ENCODE data around the gene APOBEC3F. TPM values are rescaled to one million over a fixed set of nuclear protein-coding genes. Genes with fewer than 3 reads are reported as not detected.

Gene APOBEC3F
- total RNA-seq, 4 donors from 2014 or later = 0.98 TPM; not detected in 3

DNA sequence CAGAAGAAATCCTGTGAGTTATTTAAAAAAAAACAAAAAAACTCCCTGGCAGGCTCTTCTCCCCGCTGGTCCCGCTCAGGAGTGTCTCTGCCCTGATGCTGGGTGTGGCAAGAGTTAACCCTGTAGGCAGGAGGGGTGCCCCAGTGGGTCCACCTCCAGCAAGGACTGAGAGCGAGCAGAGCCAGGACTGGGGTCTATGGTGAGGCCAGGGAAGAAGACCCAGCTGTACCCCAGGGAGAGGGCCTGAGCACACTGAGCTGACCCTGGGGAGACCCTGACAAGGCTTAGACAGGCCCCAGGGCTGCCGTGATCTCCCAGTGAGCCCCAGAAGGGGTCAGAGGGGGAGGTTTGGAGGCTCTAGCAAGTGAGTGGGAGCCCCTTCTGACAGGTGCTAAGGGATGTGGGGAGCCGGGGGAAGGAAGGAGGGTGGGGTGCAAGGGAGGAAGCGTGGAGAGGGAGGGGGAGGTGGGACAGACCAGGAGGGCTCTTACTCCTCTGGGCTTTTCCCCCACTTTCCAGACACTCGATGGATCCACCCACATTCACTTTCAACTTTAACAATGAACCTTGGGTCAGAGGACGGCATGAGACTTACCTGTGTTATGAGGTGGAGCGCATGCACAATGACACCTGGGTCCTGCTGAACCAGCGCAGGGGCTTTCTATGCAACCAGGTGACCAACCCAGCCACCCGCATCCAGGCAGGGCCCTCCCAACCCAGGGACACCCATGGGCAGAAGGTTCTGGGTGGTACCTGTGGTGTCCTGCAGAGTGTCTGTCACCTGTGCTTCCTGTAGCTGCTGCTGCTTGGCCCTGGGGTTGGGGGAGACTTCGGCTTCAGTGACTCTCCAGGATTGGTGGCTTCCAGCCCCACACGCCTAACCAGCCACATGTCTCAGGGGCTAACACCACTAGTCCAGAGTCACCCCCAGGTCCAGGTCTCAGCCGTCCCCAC is 42.8 kb downstream of the APOBEC3F start:
- H3K4me3 ChIP-seq = no peak overlapping the region
- TF ChIP-seq CTCF (IDR thresholded peaks at IDR 0.05 in 4 of 5, conservative IDR thresholded peaks at IDR 0.05 in 1 of 5) (no peak), POLR2A (IDR thresholded peaks at IDR 0.05) (no peak)
- in situ Hi-C loops (cut with MboI; ENCODE audit: low sequenced_read_pairs in 4 of 4) (no loop called here), intact Hi-C loops (cut with DNase I; ENCODE audit: low total_unique reads) (no loop called here)
- DNase-seq = no peak
- no peaks in the 10 kb centered on the region for H3K27me3 ChIP-seq
- no peak overlapping the region for H3K27ac ChIP-seq
- ATAC-seq = no peak
- H3K36me3 ChIP-seq = no peaks in the 10 kb centered on the region
- no peaks in the 10 kb centered on the region for H3K4me1 ChIP-seq
- no peaks in the 10 kb centered on the region for H3K9me3 ChIP-seq

GRCh38 chr22:39084666-39085065 is 44.0 kb downstream of the APOBEC3F start:
- DNase-seq (no peak), ATAC-seq (no peak)
- intact Hi-C loops (cut with DNase I; ENCODE audit: low total_unique reads) (no loop called here), in situ Hi-C loops (cut with MboI; ENCODE audit: low sequenced_read_pairs in 4 of 4) (no loop called here)
- Histone ChIP-seq H3K27ac (no peak overlapping the region), H3K27me3 (no peaks in the 10 kb centered on the region), H3K36me3 (no peaks in the 10 kb centered on the region), H3K4me1 (no peaks in the 10 kb centered on the region), H3K9me3 (no peaks in the 10 kb centered on the region), H3K4me3 (no peak overlapping the region)
- TF ChIP-seq CTCF (IDR thresholded peaks at IDR 0.05 in 4 of 5, conservative IDR thresholded peaks at IDR 0.05 in 1 of 5) = no peak

GRCh38 chr22:39087098-39087497 is 46.4 kb downstream of the APOBEC3F start:
- Histone ChIP-seq H3K27ac (no peak overlapping the region), H3K4me1 (no peaks in the 10 kb centered on the region), H3K27me3 (no peaks in the 10 kb centered on the region), H3K36me3 (no peaks in the 10 kb centered on the region), H3K9me3 (no peaks in the 10 kb centered on the region), H3K4me3 (no peak overlapping the region)
- ATAC-seq (no peak), DNase-seq (no peak)
- TF ChIP-seq CTCF (IDR thresholded peaks at IDR 0.05 in 4 of 5, conservative IDR thresholded peaks at IDR 0.05 in 1 of 5) (no peak), POLR2A (IDR thresholded peaks at IDR 0.05) (no peak)
- in situ Hi-C loops (cut with MboI; ENCODE audit: low sequenced_read_pairs in 4 of 4) = no loop called here
- intact Hi-C loops (cut with DNase I; ENCODE audit: low total_unique reads) = no loop called here

- no peak for TF ChIP-seq POLR2A (IDR thresholded peaks at IDR 0.05)
- TF ChIP-seq CTCF (IDR thresholded peaks at IDR 0.05 in 4 of 5, conservative IDR thresholded peaks at IDR 0.05 in 1 of 5) = no peak
- Histone ChIP-seq H3K9me3 (no peaks in the 10 kb centered on the region), H3K27ac (no peak overlapping the region), H3K4me3 (no peak overlapping the region), H3K36me3 (no peaks in the 10 kb centered on the region), H3K27me3 (no peaks in the 10 kb centered on the region), H3K4me1 (no peaks in the 10 kb centered on the region)
- ATAC-seq (no peak), DNase-seq (no peak)
- intact Hi-C loops (cut with DNase I; ENCODE audit: low total_unique reads) (no loop called here), in situ Hi-C loops (cut with MboI; ENCODE audit: low sequenced_read_pairs in 4 of 4) (no loop called here)
These were observed 47.4 kb downstream of the APOBEC3F start for GRCh38 chr22:39087881-39088684.
